Measurements from ENCODE around the gene MLYCD.

The MLYCD gene

DNA sequence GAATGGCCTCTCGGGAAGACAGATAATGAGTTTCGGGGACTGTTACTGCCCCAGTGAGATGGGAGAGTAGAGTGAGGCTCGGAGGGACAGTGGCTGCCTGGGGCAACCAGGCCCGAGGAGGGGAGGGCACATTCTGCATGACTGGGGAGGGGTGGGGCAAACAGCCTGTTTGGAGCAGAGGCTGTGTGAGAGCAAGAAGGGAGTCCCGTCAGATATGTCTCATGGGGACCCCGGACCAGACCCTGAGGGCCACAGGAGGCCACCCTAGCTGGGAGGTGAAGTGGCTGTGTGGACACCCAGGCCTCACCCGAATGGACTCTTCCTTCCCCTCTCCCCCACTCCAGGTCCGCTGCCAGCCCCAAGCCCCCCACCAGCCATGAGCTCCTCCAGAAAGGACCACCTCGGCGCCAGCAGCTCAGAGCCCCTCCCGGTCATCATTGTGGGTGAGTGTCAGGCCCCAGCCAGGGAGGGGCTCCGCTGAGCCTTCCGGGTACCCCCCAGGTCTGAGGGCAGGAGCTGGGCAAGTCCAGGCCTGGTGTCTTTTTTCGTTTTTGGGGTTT, 58.5 kb downstream of the MLYCD start:
- DNase-seq (ENCODE audit: low spot score) = no peak

DNA sequence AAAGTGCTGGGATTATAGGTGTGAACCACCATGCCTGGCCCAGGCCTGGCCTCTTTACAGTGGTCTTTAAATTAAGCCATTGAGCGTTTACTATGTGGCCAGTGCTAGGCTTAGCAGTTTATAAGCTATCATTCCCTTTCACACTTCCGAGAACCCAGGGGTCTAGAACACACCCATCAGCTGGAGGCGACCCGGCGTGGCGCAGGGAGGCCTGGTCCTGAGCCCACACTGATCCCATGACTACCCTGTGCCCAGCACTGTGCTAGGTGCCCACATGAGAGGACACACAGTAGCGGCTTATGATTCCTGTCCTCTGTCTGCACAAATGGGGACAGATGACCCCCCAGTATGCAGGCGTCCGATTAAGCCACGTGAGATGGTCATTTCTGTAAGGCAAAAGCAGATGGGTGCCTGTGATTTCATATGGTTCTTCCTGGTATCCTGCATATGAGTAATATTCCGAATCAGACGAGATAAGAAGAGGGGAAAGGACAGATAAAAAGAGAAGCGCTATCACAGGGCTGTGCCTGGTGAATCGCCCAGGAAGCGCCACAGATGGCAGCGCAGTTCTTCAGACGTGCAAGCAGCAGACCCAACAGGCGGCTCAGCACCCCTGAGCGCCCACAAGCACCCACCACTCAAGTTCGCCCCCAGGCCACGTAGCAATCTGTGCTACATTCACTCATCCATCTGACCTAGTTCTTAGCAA, 59.4 kb downstream of the MLYCD start:
- DNase-seq (ENCODE audit: low spot score) = no peak

DNA sequence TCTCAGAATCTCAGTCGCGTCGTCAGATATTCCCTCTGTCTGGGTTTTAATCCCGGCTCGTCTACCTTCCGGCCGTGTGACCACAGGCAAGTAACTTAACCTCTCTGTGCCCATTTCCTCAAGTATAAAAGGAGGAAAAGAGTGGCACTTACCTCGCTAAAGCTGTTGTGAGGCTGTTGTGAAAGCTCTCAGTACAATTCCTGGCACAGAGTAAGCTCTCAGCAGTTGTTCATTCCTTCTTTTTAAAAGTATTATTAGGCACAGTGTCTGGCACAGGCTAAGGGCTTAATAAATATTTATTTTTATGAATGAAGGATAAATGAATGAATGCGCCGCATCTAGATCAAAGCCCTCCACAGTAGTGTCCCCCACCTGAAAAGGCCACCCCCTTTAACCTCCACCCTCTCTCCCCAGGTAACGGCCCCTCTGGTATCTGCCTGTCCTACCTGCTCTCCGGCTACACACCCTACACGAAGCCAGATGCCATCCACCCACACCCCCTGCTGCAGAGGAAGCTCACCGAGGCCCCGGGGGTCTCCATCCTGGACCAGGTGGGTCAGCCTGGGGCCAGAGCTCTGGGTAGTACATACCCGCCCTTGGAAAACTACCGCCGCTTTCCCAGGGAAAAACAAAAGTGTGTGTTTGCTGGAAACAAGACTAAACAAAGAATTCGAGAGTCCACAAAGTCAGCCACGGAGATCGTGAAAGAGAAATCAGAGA, 60.1 kb downstream of the MLYCD start:
- DNase-seq (ENCODE audit: low spot score) = no peak

DNA sequence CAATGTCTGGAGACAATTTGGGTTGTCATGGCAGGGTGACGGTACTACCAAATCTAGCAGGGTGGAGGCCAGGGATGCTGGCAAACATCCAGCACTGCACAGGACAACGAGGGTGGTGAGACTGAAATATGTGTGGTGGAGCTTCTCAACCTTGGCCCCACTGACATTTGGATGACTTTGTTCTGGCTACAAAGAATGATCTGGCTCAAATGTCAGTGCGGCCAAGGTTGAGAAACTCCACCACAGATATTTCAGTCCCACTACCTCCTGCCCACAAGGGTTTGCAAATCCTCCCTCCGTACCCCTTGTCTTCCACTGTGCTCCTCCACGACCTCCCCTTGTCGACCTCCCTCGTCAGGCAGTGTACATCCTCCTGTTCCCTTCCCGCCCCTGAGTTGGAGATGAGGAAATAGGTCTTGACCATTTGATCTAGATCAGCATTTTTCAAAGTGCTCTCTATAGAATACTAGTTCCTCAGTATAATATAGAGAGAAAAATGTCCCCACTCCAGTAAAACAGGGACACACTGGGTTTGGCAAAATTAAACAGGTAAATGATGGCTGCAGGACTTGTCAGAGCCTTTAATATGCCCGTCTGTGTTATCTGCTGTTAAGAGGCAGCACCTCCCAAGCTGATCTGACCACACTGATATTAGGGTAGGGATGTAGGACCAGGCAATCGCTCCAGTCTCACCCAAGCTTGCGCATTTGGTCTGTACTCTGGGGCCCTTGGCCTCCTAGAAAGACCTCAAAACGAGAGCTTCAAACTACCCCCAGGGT, 60.9 kb downstream of the MLYCD start:
- no peak for DNase-seq (ENCODE audit: low spot score)

DNA sequence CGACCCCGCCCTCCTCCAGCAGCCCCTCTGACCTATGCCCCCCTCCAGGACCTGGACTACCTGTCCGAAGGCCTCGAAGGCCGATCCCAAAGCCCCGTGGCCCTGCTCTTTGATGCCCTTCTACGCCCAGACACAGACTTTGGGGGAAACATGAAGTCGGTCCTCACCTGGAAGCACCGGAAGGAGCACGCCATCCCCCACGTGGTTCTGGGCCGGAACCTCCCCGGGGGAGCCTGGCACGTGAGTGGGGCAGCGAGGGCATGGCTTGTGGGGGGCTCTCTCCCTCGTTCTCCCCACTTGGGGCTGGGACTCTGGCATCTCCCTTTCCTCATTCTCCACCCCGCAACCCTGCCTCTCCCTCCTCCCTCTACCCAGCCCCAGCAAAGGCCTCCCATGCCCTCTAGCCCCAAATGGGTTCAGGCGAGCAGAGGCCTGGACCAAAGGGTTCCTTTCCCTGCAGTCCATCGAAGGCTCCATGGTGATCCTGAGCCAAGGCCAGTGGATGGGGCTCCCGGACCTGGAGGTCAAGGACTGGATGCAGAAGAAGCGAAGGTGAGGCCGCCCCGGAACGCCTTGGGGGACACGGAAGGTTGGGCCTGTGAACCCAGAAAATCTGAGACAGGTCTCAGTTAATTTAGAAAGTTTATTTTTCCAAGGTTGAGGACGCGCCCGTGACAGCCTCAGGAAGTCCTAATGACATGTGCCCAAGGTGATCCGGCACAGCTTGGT, 61.8 kb downstream of the MLYCD start:
- DNase-seq (ENCODE audit: low spot score) = no peak

DNA sequence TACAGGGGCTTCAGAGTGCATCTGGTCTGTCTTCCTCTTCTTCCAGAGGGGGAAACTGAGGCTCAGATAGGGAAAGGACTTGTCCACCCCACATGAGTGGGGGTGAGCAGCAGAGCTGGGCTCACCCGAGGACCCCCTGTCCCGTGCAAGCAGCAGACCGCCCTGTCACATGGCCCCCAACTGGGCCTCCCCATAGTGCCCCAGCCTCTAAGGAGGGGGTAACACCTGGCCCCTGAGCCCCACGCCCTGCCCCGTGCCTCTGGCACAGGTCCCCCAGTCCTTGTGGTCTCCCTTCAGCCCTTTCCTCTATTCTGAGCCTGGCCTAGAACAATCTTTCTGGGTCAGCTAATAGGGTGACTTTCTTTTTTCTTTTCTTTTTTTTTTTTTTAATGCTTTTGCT, 62.7 kb downstream of the MLYCD start:
- DNase-seq (ENCODE audit: low spot score) = no peak

DNA sequence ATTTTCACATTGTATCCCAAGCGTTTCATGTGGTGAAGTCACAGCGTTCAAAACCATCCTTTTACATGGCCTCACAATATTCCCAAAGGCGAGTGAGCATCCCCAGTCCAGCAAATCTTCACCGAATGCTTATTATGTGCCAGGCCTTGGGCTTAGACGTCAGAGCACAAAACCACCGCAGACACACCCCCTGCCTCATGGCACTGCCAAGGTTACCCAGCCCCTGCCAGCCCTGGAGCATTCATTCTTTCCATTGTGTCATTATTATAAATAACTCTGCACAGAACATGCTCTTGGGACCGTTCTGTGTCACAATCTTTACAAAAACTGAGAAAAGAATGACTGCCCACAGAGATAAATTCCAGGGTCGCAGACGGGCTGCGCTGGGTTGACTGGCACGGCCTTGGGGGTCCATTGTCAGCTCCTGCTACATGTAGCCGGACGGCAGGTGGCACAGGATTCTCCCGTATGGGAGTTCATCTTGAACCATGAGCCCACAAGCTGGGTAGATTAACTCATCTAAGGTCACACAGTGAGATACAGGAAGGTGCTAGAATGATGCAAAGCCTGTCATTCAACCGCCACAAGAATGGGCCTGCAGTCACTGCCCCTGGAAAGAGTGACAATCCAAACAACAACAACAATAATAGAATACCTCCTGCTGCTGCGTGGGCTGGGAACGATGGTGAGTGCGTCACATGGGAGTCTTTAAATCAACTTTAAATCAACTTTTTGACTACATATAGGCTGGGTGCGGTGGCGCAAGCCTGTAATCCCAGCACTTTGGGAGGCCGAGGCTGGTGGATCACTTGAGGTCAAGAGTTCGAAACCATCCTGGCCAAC, 64.6 kb downstream of the MLYCD start:
- DNase-seq (ENCODE audit: low spot score) = no peak

DNA sequence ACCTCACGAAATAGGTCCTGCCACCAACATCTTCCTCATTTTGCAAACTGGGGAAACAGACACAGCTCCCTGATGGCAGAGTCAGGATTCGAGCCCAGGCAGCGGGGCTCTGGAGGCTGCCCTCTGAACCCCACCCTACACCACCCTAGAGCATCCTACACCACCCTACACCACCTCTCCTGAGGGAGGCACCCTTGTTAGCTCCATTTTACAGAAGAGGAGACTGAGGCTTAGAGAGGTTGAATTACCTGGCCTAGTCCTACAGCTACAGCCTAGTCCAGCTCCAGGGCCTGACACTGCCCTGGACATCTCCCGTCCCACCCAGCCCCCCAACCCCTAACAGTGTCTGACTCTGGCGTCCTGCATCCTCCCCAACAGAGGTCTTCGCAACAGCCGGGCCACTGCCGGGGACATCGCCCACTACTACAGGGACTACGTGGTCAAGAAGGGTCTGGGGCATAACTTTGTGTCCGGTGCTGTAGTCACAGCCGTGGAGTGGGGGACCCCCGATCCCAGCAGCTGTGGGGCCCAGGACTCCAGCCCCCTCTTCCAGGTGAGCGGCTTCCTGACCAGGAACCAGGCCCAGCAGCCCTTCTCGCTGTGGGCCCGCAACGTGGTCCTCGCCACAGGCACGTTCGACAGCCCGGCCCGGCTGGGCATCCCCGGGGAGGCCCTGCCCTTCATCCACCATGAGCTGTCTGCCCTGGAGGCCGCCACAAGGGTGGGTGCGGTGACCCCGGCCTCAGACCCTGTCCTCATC, 65.9 kb downstream of the MLYCD start:
- no peak for DNase-seq (ENCODE audit: low spot score)

DNA sequence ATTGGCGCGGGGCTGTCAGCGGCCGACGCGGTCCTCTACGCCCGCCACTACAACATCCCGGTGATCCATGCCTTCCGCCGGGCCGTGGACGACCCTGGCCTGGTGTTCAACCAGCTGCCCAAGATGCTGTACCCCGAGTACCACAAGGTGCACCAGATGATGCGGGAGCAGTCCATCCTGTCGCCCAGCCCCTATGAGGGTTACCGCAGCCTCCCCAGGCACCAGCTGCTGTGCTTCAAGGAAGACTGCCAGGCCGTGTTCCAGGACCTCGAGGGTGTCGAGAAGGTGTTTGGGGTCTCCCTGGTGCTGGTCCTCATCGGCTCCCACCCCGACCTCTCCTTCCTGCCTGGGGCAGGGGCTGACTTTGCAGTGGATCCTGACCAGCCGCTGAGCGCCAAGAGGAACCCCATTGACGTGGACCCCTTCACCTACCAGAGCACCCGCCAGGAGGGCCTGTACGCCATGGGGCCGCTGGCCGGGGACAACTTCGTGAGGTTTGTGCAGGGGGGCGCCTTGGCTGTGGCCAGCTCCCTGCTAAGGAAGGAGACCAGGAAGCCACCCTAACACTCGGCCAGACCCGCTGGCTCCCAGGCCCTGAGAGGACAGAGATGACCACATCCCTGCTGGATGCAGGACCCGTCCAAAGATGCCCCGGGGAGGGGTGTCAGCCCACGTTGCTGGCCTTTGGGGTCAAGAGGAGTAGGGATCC, 66.7 kb downstream of the MLYCD start:
- DNase-seq (ENCODE audit: low spot score) = no peak

DNA sequence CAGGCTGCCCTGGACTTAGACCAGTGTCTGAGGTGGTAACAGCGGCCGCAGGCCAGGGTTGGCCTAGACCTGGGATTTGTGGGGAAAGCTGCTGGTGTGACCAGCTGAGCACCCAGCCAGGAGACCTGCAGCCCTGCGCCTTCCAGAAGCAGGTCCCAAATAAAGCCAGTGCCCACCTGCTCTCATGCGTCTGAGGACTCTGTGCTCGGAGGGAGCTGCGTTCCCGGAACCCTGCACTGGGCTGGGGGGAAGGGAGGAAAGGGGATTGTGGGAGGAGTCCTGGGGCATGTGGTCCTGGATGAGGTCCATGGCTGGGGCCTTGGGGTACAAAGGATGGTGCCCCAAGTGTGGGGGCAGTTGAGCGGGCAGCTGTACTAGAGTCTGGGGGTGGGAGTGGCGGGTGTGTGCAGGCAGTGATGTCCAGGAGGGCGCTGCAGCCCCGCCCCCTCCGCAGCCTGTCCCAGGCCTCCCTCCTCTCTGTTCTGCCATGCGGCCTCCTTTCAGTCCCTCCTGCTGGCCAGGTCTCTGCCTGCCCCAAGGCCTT, 67.3 kb downstream of the MLYCD start:
- DNase-seq (ENCODE audit: low spot score) = no peak

DNA sequence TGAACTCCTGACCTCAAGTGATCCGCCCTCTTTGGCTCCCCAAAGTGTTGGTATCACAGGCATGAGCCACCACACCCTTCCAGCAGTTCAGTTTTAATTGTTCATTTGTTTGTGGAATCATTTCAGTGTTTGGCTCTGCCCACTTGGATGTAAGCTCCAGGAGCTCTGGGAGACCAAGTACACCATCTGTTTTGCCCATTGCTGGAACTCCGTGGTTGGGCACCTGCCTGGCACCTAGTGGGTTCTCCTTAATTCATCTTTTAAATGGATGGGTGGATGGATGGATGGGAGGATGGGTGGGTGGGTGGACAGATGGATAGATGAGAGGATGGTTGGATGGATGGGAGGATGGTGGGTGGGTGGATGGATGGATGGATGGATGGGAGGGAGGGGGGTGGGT, 68.2 kb downstream of the MLYCD start:
- no peak for DNase-seq (ENCODE audit: low spot score)

DNA sequence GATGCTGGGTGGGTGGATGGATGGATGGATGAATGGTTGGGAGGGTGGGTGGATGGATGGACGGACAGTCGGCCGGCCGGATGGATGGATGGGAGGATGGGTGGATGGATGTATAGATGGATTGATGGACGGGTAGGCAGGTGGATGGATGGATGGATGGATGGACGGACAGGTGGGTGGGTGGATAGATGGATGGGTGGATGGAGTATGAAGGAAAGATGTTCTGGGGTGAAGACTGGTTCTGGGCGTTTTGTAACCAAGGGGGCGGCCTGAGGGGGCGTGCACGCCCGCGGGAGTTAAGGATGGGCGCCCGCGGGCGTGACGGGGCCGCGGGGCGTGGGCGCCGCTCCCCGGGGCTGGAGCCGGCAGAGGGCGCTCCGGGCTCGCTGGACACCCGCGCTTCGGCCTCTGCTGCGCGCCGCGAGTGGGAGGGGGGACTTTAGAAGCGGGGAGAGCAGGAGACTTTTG, 69.0 kb downstream of the MLYCD start, which contains the start of gene NECAB2:
Gene NECAB2 (plus strand): TSS at position 407 of the 468 bp plus-strand sequence. CDS start 405 bp downstream, outside the sequence.
- no peak for DNase-seq (ENCODE audit: low spot score)

DNA sequence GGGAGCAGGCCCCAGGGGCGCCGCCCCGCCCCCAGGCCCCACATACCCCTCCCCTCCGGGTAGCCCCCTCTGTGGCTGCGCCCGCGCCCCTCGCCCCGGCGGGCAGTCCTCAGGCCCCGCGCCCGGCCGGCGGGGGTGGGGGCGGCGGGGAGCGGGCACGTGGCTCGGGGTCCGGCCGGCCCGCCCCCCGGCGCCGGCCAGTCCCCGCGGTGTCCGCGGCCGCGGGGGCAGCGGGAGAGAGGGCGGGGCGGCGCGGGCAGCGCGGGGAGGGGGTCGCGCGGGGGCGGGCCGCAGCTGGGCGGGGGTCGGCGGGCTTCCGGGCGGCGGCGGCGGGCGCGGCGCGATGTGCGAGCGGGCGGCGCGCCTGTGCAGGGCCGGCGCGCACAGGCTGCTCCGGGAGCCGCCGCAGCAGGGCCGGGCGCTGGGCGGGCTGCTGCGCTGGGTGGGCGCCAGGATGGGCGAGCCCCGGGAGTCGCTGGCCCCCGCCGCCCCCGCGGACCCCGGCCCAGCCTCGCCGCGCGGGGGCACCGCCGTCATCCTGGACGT, 69.5 kb downstream of the MLYCD start:
- DNase-seq (ENCODE audit: low spot score) = no peak

DNA sequence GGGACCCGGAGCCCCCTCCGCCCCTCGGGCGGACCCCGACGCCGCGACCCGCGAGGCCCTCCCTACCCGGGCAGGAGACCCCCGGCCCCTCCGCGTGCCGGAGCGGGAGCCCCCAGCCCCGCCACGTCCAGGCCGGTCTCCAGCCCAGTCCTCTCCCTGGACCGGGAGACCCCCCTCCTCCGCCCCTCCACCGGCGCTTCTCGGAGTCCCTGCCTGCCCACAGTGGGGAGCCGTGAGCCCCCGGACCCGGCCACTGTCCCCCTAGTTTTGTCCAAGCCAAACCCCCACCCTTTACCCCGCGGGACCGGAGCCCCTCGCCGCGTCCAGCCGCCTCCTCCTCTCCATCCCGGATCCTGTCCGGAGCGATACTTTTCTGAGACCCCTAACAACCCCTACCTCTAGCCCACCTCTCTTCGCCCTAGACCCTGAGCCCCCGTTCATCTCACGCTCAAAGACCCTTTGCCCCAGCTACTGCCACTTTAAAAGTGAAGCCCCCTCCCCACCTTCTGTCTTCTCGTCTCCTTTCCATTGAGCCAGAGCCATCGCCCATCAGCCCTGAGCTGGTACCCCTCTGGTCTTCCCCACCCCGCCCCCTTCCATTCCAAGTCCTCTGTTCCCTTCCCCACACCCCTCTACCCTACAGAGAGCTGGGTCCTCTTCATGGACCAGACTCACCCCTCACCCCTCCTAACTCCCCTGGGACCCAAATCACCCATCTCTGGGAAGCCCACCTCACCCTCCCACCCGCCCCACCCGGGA, 70.2 kb downstream of the MLYCD start:
- no peak for DNase-seq (ENCODE audit: low spot score)

DNA sequence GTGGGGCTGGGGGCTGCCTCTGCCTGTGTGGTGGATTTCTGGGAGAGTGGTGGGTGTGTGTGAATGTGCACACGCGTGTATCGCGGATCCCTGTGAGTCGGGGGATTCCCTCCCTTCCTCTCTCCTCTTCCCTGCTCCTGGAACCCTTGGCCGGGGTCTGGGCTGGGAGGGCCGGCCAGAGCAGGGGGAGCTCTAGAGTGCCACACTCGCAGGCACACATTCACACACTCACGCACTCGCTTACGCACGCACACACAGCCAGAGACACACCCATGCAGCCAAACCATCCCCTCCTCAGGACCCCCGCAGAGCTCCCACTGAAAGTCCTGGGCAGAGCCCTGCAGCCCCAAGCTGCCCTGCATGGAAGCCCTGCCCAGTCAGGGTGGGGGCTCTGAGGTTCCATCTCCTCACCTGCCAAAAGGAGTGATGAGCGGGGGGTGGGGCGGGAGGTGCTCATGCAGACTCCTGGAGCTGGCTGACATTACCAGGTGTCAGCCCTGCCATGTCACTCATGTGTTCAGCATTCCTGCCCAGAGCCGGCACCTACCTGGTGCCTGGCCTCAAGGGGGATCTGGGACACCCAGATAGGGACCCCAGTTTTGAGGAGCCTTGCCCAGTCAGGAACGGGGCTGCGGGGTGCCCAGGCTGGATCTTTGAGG, 71.0 kb downstream of the MLYCD start:
- no peak for DNase-seq (ENCODE audit: low spot score)

DNA sequence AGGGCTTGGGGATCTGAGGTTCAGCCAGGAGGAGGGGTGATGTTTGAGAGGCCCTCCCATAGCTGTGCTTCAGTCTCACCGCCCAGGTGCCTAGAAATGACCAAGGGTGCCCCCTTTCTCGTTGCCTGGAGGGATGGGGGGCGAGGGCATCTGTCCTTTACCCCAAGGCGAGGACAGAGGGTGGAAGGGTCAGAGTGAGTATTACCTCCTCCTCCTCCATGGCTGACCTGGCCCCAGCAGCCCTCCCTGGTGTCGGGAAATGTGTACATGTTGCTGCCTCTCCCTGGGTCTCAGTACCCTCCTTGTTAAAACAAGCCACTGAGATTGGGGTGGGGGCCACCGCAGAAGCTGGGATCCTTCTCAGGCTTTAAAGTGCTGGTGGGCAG, 71.5 kb downstream of the MLYCD start:
- DNase-seq (ENCODE audit: low spot score) = no peak

Data from putamen (tissue), 1 donor.